Measurements from ENCODE around the gene SLIT1.

- TF ChIP-seq CTCF (IDR thresholded peaks at IDR 0.05; ENCODE audit: insufficient read depth, low read depth, low read length) (no peak), EZH2 (IDR thresholded peaks at IDR 0.05; ENCODE audit: insufficient read depth, low read length) (no peak)
Observed at GRCh38 chr10:97023401-97024167, 162.2 kb downstream of the SLIT1 start.
